Uterus (tissue), 2 donors: ENCODE data around the gene PNMA3.

Experiments used
- CTCF ChIP-seq, 4 experiments: fragments of 200-600 bp in 2 of 4; fragments of 450-650 bp in 2 of 4; sonication (generic) in 2 of 4; IDR thresholded peaks; one replicate each; pipeline ENCODE4 v1.5.1; 2016 to 2019; ENCODE audit warnings: antibody characterized with exemption in 4 of 4, mild to moderate bottlenecking in 2 of 4, moderate library complexity in 1 of 4
- POLR2A ChIP-seq, 2 donors: fragments of 450-650 bp; IDR thresholded peaks; one replicate each; pipeline ENCODE4 v1.6.1; 2016; ENCODE audit warnings: antibody characterized with exemption in 2 of 2, mild to moderate bottlenecking in 1 of 2, moderate library complexity in 1 of 2

GRCh38 chrX:153049093-153049492 lies 7.2 kb upstream of the PNMA3 start:
- TF ChIP-seq CTCF (IDR thresholded peaks at IDR 0.05), result no peak
- no peak for TF ChIP-seq POLR2A (IDR thresholded peaks at IDR 0.05)
